Fibroblast of skin of back (primary cell): Measurements from ENCODE around the gene LDB3.
"Not testable (repeated sequence)": the region's sequence is repeated elsewhere in the genome, so short reads cannot be mapped to it uniquely, and the experiment has no call there.

Experiments
- DNase-seq: peaks from one replicate; pipeline ENCODE4 v3.0.0-alpha.2; 2013

LDB3 gene

GRCh38 chr10:86734207-86734988 lies 66.1 kb downstream of the LDB3 start:
- DNase-seq = no peak

- not testable (repeated sequence) for DNase-seq
These were observed 67.0 kb downstream of the LDB3 start for GRCh38 chr10:86735278-86735677.

- no peak for DNase-seq
These were observed 73.9 kb downstream of the LDB3 start for GRCh38 chr10:86742230-86742629.

GRCh38 chr10:86744067-86744725 lies 75.9 kb downstream of the LDB3 start:
- DNase-seq = no peak

GRCh38 chr10:86747796-86748581 lies 79.7 kb downstream of the LDB3 start:
- DNase-seq = peak; percentile 28

- no peak for DNase-seq
These were observed 81.5 kb downstream of the LDB3 start for GRCh38 chr10:86749854-86750253.

GRCh38 chr10:86751477-86751876 lies 83.2 kb downstream of the LDB3 start:
- DNase-seq = no peak

GRCh38 chr10:86752311-86752710 lies 84.0 kb downstream of the LDB3 start:
- DNase-seq = no peak

- no peak for DNase-seq
These were observed 84.7 kb downstream of the LDB3 start for GRCh38 chr10:86753051-86753450.

GRCh38 chr10:86753638-86754434 lies 85.5 kb downstream of the LDB3 start:
- no peak for DNase-seq

GRCh38 chr10:86755454-86755739 lies 87.1 kb downstream of the LDB3 start:
- DNase-seq = no peak

GRCh38 chr10:86755740-86756510 lies 87.6 kb downstream of the LDB3 start:
- peak; percentile 85 for DNase-seq

- DNase-seq = peak; percentile 90
These were observed 88.3 kb downstream of the LDB3 start, which contains the start of gene BMPR1A for GRCh38 chr10:86756511-86757112. BMPR1A (plus strand) TSS chr10:86756619; CDS start chr10:86876019, 119,400 bp downstream.

- DNase-seq = peak; percentile 75
These were observed 89.0 kb downstream of the LDB3 start for GRCh38 chr10:86757113-86757972.

GRCh38 chr10:86758189-86759072 lies 90.1 kb downstream of the LDB3 start:
- DNase-seq = peak; percentile 27

- no peak for DNase-seq
These were observed 90.9 kb downstream of the LDB3 start for GRCh38 chr10:86759073-86759672.

- no peak for DNase-seq
These were observed 95.1 kb downstream of the LDB3 start for GRCh38 chr10:86763404-86763803.

- no peak for DNase-seq
These were observed 97.2 kb downstream of the LDB3 start for GRCh38 chr10:86765548-86765947.
